Placental epithelial cell (primary cell): ENCODE data around the gene CXCR6. TPM values are rescaled to one million over a fixed set of nuclear protein-coding genes. Genes with fewer than 3 reads are reported as not detected.

Source experiments
- small RNA-seq: library from RNA; depleted of rRNA; stranded (forward); fragments of <200 nt; gene quantifications from one replicate; pipeline ENCODE3, GENCODE V24; 2012
- total RNA-seq: library from RNA; depleted of rRNA; stranded (reverse); fragments of >200 nt; gene quantifications from 2 replicates; pipeline ENCODE4 v1.2.3, GENCODE V29; 2012

Gene CXCR6
- not detected in 2 replicates for total RNA-seq

GRCh38 chr3:45943207-45943846 lies at the start of gene CXCR6:
Gene CXCR6 (plus strand): TSS chr3:45943464. CDS start chr3:45946482, 3,018 bp downstream.

DNA sequence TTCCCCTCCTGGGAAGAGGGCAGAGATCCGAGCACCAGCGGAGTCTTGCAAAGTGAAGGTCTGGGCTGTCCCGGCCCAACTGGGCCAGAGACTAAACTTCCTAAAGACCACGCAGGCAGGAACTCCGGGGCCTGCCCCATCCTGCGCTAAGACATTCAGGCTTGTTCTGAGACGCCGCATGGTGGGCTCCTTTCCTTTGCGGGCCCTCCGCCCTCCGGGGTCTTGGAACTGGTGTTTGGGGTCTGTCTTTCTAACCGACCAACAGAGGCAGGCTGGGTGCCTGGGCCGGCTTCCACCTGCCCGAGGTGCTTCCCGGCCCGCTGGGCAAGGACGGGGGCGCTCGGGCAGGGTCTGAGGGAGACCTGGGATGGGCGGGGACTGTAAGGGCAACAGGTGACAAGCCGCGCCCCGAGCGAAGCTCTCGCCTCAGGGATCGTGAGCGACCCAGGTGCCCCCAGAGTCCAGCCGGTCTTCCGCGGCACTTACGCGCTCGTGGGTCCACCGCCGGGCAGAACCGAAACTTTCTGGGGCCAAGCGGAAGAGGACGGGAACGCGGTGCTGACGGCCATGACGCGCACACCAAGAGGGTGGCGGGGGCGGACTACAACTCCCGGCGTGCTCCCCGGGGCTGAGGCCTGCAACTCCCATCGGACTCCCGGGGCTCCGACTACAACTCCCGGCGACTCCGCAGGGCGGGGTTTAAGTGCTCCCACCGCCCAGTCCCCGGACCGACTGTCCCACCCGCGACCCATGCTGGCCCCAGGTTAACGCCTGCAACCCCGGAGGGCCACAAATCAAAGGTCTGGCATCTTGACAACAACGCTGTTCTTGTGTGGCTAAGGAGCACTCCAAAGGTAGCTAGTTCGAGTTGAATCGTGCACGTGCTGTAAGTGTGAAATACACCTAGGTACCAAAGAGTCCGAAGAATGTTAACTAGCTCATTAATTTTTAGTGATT lies 52.2 kb downstream of the CXCR6 start, which contains the start of gene FYCO1:
Gene FYCO1 (minus strand): TSS at position 589 of the 957 bp plus-strand sequence. CDS start 10,914 bp downstream, outside the sequence.

Small RNAs within 50 kb of the gene (small RNA-seq; reads per million reads assigned to genes)
- not detected for gene RF00019

Other genes with a start within 250 kb of the CXCR6 start
- not detected in 2 replicates for gene SLC6A20, start 146.9 kb upstream of the CXCR6 start, total RNA-seq
- 20.4 and 22.8 TPM in 2 replicates for gene LZTFL1, start 101.3 kb upstream of the CXCR6 start, total RNA-seq
- not detected in 2 replicates for gene CCR9, start 56.9 kb upstream of the CXCR6 start, total RNA-seq
- gene FYCO1, start 52.4 kb downstream of the CXCR6 start, total RNA-seq = 2.4 and 4.3 TPM in 2 replicates
- gene XCR1, start 84.0 kb downstream of the CXCR6 start, total RNA-seq = under 0.01 TPM in 1 of 2 replicates, not detected in the other